Iris pigment epithelial cell (primary cell): Measurements from ENCODE around the gene GPRC5D.

Experiments
- DNase-seq: peaks from one replicate; pipeline ENCODE4 v3.0.0-alpha.2; 2011; ENCODE audit warnings: low read depth

GPRC5D gene

GRCh38 chr12:12936983-12937491, 14.9 kb downstream of the GPRC5D start:
- DNase-seq: no peak

DNA sequence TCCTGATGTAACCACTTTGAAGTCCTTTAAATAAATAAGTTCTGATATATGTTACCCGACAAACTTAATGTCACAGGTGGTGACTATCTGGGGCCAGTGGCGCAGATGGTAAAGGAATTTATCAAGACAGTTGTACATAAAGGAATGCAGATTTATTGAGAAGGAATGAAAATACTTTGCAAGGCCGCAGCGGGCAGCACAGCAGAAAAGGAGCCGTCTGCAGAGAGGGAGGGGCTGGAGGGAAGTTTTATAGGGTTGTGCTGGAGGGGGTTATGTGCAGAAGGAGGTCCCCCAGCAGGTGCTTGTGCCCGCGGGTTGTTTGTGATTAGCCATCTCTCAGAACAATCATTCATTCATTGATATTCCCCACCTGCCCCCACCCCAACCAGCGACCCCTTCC, 17.4 kb downstream of the GPRC5D start:
- no peak for DNase-seq

DNA sequence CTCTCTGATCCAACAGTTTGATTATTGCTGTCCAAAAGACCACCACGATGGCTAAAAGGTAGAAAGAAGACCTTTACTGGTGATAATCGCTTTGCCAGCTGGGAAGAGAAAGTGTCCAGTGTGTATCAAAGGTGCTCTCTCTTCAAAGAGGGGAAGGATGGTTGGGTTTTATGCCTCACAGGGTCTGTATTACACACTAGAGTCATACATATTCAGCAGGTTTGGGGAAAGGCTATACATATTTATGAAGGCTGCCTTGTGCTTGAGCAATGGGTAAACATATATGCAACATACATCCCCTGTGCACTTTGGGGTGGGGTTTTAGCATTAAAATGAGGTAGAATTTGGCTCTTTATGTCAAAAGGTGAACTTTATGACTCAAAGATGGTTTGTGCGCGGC, 18.2 kb downstream of the GPRC5D start:
- DNase-seq: no peak

DNA sequence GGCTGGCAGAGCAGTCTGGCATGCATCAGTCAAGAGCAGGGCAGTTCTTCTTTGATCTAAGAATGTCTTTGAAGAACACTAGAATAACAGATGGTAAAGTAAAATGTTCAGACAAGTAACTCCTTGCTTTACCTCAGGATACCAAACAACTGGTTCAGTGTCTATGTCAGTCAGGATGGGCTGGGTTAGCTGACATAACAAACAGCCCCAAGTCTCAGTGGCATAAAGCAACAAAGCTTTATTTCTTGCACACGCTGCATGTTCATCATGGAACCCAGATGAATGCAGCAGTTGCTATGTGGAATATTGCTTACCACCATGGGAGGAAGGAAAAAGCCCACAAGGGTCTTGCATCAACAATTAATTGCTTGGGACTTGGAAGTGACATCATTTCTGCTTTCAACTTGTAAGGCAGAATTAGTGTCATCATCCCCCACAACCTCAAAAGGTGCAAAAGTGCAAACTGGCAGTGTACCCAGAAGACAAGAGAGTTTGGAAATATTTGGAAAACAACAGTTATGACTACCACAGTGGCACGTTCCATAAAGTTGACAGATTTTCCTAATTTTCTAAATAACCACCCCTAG, 21.2 kb downstream of the GPRC5D start:
- no peak for DNase-seq

DNA sequence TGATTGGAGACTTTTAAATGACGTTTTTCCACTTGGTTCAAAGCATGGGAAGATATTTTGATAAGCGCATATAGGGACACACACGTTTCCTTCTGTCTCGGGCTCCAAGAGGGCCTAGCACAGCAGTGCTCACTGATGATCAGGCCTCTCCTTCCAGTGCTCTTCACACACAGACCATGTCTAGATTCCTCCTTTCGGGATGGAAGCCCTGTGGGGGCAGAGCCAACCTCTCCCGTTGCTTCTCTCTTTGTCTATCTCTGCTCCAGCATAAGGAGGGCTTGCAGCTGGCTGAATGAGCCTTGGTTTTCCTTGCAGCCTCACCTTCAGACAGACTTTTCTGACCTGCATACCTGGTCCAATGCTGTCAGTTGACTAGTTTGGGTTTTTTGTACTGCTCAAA, 22.3 kb downstream of the GPRC5D start:
- DNase-seq: no peak

DNA sequence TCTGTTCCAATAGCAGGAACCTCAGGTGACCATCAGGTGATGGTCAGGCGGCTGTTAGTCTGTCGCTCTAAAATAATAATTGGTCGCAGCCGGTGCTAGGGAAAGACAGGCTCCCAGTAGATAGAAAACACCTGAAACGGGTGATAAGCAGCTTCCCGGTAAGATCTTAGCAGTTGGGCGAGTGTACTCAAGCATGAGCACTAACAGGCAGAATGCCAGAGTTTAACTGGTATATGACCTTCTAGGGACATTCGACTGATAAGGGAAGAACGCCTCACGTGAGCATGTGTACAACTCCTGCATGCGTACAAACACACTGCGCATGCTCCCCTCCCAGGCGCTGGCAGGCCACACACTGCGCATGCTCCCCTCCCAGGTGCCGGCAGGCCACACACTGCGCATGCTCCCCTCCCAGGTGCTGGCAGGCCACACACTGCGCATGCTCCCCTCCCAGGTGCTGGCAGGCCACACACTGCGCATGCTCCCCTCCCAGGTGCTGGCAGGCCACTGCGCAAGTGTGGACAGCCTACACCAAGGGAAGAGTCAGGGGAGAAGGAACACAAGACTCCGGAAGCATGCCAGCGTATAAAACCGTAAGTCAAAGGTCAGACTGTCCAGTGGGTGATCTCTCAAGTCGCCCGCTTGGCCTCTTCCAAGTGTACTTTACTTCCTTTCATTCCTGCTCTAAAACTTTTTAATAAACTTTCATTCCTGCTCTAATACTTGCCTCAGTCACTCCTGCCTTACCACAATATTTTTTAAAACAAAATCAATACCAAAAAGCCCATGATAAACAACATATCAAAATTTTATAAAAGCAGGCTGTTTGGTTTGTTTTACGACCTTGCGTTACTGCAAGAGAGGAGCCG, 24.5 kb downstream of the GPRC5D start:
- DNase-seq: peak; percentile 61

DNA sequence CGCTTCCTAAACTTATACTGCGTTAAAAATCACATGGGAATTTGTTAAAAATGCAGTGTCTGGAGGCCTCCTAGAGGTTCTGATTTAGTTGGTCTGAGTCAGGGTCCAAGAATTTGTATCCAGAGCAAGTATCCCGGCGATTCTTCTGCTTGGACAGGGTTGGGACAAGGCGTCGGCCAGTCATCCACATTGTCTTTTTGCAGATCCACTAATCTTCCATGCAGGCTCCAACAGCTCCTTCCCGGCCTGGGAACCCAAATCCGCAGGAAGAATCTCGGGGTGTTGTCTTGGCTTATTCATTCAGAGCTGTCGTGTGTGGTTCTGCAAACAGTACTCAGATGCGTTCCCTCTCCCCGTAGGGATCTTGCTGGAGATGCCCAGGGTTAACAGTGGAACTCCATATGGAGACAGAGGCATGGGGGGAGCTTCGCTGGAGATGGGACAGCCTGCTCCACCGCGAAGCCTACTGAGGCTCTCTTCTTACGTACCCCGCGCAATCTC, 25.3 kb downstream of the GPRC5D start:
- DNase-seq: no peak

DNA sequence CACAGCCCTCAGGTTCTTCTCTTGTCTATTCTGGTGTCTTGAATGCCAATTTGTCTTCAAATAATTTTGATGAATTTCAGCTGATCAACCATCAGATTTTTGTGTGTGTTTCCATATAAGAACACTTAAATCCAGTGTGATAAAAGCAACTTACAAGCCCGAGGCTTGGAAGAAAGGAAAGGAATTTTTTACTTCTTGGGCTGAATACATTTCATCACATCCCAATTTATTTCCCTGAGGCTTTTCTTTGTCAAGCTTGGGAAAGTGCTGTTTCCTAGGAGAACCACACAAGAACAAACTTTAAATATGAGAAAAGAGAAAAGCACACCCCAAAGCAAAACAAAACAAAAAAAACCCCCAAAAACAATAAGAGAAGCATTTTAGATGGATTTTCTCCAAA, 26.6 kb downstream of the GPRC5D start:
- no peak for DNase-seq

DNA sequence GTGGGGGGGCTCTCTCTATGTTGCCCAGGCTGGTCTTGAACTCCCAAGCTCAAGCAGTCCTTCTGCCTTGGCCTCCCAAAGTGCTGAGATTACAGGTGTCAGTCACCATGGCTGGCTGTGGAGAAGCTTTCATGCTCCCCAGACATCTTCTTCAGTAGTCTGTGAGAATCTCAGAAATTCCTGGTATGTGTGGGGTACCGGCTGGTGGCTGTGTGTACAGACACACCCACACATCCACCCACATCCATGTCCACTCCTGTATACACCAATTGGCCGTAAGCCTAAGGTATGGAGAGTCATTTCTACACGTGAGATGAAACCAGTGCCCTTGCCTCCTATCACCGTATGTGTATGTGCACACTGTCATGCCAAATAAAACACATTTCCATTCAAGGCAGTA, 27.8 kb downstream of the GPRC5D start:
- DNase-seq: no peak

GRCh38 chr12:12922978-12923377, 29.0 kb downstream of the GPRC5D start:
- DNase-seq: no peak

DNA sequence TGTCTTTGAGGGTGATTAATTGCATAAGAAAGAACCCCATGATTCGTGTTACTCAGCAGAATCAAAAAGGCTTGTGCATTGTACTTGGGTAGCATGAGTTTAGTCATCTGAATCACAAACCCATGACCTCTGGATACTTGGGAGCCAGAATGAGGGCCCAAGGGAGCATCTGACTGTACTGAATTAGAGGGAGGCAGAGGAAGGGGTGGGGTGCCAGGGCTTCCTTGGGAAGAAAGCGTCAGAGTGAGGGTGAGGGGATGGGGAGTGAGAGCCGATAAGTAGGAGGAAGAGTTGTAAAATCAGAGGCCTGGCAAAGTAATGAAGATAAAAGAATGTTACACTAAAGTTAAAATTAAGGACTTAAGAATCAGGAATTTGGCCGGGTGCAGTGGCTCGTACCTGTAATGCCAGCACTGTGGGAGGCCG, 29.8 kb downstream of the GPRC5D start:
- peak; percentile 87 for DNase-seq

DNA sequence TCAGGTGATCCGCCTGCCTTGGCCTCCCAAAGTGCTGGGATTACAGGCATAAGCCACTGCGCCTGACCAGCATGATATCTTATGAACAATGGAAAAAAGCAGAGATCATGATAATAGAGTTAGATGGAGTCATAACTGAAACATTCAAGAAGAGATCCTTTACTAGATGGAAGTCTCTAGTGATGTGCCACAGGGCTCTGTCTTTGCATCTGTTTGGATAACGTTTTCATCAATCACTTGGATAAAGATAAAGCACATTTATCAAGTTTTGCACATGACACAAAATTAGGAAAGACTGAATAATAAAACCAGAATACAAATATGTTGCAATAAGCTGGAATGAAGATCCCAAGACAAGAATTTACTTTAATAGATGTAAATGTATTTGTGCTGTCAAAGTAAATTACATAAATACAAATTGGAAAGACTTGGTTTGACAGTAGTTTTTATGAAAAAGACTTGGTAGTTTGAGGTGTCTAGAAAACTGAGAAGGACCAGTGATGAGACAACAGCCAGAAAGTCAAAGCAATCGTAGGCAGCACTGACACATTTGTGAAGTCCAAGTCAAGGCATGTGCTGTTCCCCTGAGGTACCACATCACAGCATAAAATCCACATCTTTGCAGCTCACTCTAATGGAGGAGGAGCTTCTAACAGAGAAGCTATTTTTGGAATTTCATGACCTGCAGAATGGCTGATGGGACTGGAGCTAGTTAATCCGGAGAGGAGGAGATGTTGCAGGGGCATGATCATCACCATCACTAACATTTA, 32.1 kb downstream of the GPRC5D start:
- DNase-seq: no peak

- DNase-seq: no peak
Observed at GRCh38 chr12:12918781-12919389, 33.1 kb downstream of the GPRC5D start.

DNA sequence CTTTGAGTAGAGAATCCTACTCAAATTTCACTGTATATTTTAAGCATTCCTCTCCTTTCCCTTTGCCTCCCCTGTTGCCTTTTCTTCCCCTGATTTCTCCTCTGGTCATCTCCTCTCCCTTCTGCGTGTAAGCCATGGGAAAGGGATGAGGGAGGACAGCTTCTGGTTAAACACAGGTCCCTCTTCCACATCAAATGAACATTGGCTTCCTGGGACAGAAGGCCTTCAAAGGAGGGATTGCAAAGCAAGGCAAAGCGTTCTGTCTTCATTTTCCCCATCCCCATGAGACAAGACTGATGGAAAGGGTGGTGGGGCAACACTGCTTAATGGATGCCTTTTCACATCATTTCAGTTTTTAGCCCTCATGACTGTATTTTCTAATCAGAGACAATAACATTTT, 34.5 kb downstream of the GPRC5D start:
- no peak for DNase-seq

GRCh38 chr12:12916135-12916944, 35.6 kb downstream of the GPRC5D start:
- DNase-seq: peak; percentile 71

DNA sequence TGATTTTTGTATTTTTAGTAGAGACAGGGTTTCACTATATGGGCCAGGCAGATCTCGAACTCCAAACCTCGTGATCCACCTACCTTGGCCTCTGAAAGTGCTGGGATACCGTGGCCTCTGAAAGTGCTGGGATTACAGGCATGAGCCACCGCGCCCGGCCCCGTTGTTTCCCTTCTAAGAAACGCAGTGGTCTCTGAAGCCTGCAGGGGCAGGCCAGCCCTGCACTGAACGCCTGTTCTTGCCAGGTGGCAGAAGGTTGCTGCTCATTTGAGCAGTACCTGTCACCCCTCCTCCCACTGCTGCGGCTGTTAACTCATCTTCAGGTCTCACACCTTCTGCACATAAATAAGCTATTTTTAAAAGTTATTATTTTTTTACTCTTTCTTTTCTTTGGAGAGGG, 36.3 kb downstream of the GPRC5D start:
- DNase-seq: no peak

GRCh38 chr12:12912711-12913110, 39.3 kb downstream of the GPRC5D start:
- DNase-seq: no peak

- DNase-seq: no peak
Observed at GRCh38 chr12:12909995-12910420, 42.0 kb downstream of the GPRC5D start.

DNA sequence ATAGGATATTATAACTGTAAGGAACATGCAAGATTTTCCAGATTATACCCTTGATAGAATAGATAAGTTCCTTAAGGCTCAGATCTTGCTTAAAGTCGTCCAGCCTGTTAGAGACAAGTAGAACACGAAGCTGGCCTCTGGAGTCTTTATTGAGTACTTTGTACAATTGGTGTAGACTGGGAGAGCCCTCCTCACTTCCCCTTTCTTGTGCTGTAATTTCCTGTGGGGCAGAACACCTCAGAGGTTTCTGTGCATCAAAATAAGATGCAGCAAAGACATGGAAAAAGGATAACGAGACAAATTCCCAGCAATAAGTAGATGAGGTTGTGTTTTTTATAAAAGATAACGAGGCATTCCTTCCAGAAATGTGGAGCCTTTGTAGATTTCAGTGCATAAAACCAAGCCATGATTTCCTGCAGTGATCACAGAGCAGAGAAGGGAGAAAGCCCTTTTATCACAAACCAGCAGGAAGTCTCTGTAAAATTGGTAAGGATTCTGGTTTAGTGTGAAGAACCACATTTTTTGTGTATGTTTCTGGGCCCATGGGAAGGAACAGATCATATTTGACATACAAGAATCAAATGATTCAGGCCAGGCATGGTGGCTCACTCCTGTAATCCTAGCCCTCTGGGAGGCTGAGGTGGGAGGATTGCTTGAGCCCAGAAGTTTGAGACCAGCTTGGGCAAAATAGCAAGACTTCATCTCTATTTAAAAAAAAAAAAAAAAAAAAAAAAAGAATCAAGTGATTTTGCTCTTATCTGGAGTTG, 42.6 kb downstream of the GPRC5D start:
- no peak for DNase-seq

GRCh38 chr12:12908711-12909110, 43.3 kb downstream of the GPRC5D start:
- no peak for DNase-seq
